Ishikawa (cell line): ENCODE measurements around the gene GNB5.

Experiments used
- CEBPB ChIP-seq: IDR thresholded peaks from 2 replicates; pipeline ENCODE4 v1.6.1; 2012
- CREB1 ChIP-seq: IDR thresholded peaks from 2 replicates; pipeline ENCODE4 v1.6.1; 2012; ENCODE audit warnings: low read depth
- EGR1 ChIP-seq: IDR thresholded peaks from 2 replicates; pipeline ENCODE4 v1.6.1; 2012
- EP300 ChIP-seq: IDR thresholded peaks from 2 replicates; pipeline ENCODE4 v1.6.1; 2012; ENCODE audit warnings: borderline replicate concordance
- FOXM1 ChIP-seq: IDR thresholded peaks from 2 replicates; pipeline ENCODE4 v1.6.1; 2012; ENCODE audit warnings: low read depth, borderline replicate concordance
- NFIC ChIP-seq: IDR thresholded peaks from 2 replicates; pipeline ENCODE4 v1.6.1; 2012
- RAD21 ChIP-seq: IDR thresholded peaks from 2 replicates; pipeline ENCODE4 v1.6.1; 2012; ENCODE audit warnings: low read depth
- TAF1 ChIP-seq: IDR thresholded peaks from 2 replicates; pipeline ENCODE4 v1.6.1; 2012; ENCODE audit warnings: low read depth, mild to moderate bottlenecking
- TCF12 ChIP-seq: IDR thresholded peaks from 2 replicates; pipeline ENCODE4 v1.6.1; 2012; ENCODE audit warnings: low read depth
- TEAD4 ChIP-seq: IDR thresholded peaks from 2 replicates; pipeline ENCODE4 v1.6.1; 2012
- YY1 ChIP-seq: IDR thresholded peaks from 2 replicates; pipeline ENCODE4 v1.6.1; 2012; ENCODE audit warnings: low read depth
- ZBTB7A ChIP-seq: IDR thresholded peaks from 2 replicates; pipeline ENCODE4 v1.6.1; 2012; ENCODE audit warnings: low read depth
- TF ChIP-seq, protein P1 (sequence below): IDR thresholded peaks from 2 replicates; pipeline ENCODE4 v1.6.1; 2012; ENCODE audit warnings: low read depth, mild to moderate bottlenecking
- TF ChIP-seq, protein P2 (sequence below): IDR thresholded peaks from 2 replicates; pipeline ENCODE4 v1.6.1; 2012
- TF ChIP-seq, protein P3 (sequence below): IDR thresholded peaks from 2 replicates; pipeline ENCODE4 v1.6.1; 2012

The GNB5 gene

DNA sequence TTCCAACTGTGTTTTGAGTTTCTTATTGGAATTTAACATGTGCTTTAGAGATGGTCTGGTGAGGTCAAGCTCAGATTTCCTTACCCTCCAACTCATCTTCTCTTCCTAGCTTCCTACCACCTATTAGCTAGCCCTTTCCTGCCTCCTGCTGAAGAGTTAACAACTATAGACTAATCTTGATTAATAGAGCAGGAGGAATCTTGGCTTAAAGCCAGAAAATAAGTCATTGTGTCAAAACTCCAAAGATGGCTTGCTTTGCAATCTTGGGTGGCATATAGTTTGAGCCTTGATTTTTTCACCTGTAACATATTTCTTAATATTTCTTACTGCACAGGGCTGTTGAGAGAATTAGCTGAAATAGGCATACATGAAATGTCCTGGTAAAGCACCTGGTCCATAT, 105.9 kb downstream of the GNB5 start:
- TF ChIP-seq ZBTB7A (no peak), TAF1 (no peak), CREB1 (no peak), TCF12 (no peak), TEAD4 (peak; percentile 53; the same call in 1 of the 2 replicates), YY1 (0 out of 2 replicates have a peak, but pooled peaks have one; percentile 38), RAD21 (no peak), EP300 (peak; percentile 47; the same call in 1 of the 2 replicates), EGR1 (no peak), FOXM1 (no peak), NFIC (peak; percentile 92)
- TF ChIP-seq, protein P1, sequence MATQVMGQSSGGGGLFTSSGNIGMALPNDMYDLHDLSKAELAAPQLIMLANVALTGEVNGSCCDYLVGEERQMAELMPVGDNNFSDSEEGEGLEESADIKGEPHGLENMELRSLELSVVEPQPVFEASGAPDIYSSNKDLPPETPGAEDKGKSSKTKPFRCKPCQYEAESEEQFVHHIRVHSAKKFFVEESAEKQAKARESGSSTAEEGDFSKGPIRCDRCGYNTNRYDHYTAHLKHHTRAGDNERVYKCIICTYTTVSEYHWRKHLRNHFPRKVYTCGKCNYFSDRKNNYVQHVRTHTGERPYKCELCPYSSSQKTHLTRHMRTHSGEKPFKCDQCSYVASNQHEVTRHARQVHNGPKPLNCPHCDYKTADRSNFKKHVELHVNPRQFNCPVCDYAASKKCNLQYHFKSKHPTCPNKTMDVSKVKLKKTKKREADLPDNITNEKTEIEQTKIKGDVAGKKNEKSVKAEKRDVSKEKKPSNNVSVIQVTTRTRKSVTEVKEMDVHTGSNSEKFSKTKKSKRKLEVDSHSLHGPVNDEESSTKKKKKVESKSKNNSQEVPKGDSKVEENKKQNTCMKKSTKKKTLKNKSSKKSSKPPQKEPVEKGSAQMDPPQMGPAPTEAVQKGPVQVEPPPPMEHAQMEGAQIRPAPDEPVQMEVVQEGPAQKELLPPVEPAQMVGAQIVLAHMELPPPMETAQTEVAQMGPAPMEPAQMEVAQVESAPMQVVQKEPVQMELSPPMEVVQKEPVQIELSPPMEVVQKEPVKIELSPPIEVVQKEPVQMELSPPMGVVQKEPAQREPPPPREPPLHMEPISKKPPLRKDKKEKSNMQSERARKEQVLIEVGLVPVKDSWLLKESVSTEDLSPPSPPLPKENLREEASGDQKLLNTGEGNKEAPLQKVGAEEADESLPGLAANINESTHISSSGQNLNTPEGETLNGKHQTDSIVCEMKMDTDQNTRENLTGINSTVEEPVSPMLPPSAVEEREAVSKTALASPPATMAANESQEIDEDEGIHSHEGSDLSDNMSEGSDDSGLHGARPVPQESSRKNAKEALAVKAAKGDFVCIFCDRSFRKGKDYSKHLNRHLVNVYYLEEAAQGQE, result no peak
- TF ChIP-seq, protein P2, sequence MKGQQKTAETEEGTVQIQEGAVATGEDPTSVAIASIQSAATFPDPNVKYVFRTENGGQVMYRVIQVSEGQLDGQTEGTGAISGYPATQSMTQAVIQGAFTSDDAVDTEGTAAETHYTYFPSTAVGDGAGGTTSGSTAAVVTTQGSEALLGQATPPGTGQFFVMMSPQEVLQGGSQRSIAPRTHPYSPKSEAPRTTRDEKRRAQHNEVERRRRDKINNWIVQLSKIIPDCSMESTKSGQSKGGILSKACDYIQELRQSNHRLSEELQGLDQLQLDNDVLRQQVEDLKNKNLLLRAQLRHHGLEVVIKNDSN, result no peak
- TF ChIP-seq, protein P3, sequence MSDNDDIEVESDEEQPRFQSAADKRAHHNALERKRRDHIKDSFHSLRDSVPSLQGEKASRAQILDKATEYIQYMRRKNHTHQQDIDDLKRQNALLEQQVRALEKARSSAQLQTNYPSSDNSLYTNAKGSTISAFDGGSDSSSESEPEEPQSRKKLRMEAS, result no peak; the same call in 1 of the 2 replicates

DNA sequence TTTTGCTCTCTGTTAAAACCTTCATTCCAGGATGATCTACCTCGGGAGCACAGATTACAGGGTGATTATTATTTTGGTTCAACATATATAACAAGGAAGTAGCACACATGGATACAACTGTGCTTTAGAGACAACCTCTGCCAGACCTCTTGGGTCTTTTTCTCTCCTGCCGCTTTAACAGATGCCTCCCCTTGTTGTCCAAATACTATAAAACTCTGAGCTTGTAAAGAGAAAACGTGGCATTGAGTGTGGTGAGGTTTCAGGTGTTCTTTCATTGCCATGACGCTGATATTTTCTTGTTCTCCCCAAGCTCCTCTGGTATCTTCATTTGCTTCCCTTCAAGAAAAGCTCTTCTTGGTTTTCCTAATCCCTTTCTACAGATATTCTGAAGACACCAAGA, 107.6 kb downstream of the GNB5 start:
- TF ChIP-seq ZBTB7A (no peak), EP300 (no peak), RAD21 (no peak), FOXM1 (no peak), NFIC (no peak), CEBPB (no peak), CREB1 (no peak), TCF12 (no peak), YY1 (no peak)
- TF ChIP-seq, protein P3, result no peak
- TF ChIP-seq, protein P2, result no peak
- TF ChIP-seq, protein P1, result no peak

DNA sequence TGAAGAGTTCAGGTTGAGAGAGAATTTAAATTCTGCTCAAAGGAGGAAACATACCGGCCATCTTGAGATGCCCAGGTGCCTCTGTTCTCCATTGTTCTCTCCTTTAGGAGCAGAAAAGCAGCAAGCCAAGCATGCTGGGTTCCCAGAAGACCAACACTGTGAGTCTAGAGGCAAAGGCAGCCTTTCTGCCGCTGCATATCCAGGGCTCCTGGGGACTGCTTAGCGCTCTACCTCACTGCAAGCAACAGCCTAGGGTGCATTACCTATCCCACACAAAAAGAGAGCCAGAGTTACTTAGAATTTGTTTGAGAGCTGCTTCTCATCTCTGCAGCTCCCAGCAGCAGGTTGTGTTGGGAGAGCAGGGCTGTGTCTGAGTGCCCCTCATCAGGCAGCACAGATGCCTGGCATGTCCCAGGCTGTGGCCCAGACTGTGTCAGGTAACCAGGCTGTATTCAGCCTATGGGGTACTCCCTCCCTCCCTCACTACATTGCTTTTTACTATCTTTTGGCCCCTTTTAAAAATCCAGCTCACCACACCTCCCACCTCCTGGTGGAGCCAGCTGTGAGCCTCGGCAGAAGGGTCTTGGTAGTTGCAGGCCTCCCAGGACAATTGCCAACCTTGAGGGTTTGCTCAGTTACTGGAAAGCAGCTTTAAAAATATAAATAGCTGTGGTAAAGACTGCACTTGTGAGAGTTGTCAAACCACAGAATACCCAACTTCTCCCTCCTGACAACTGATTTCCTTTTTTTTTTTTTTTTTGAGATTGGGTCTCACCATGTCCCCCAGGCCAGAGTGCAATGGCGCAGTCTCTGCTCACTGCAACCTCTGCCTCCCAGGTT, 108.8 kb downstream of the GNB5 start:
- TF ChIP-seq TAF1 (no peak), EP300 (no peak), FOXM1 (no peak), EGR1 (no peak), TCF12 (no peak), TEAD4 (no peak), CREB1 (no peak), CEBPB (no peak), RAD21 (no peak), ZBTB7A (no peak), NFIC (no peak), YY1 (no peak)
- TF ChIP-seq, protein P3, result no peak
- TF ChIP-seq, protein P1, result no peak
- TF ChIP-seq, protein P2, result no peak
